H1 (cell line): ENCODE results near the gene PSMB3.

Source experiments
- CHD2 ChIP-seq: IDR thresholded peaks from 2 replicates; pipeline ENCODE4 v1.6.1; 2012; ENCODE audit warnings: low read length, improper control_type of control experiment
- CTCF ChIP-seq, 3 experiments: IDR thresholded peaks; 1 replicate in 2 of 3; 2 replicates in 1 of 3; pipeline versions ENCODE4 v1.5.1 to v1.6.1; 2011; ENCODE audit warnings: low read length in 3 of 3, mild to moderate bottlenecking in 3 of 3, inconsistent platforms in 2 of 3, low read depth in 1 of 3, moderate library complexity in 1 of 3; ENCODE audit not compliant: insufficient read depth in 1 of 3; ENCODE audit errors: control extremely low read depth in 1 of 3
- EP300 ChIP-seq, 2 experiments: IDR thresholded peaks; 1 replicate in 1 of 2; 2 replicates in 1 of 2; pipeline ENCODE4 v1.6.1; 2011 to 2012; ENCODE audit warnings: low read depth in 2 of 2, low read length in 2 of 2, mild to moderate bottlenecking in 2 of 2, borderline replicate concordance in 1 of 2, inconsistent platforms in 1 of 2, moderate library complexity in 1 of 2
- JUND ChIP-seq: IDR thresholded peaks from 2 replicates; pipeline ENCODE4 v1.6.1; 2011; ENCODE audit warnings: mild to moderate bottlenecking, improper control_type of control experiment, low read length
- POLR2A ChIP-seq, 2 experiments: IDR thresholded peaks; 1 replicate in 1 of 2; 2 replicates in 1 of 2; pipeline ENCODE4 v1.6.1; 2011; ENCODE audit warnings: low read depth in 2 of 2, low read length in 2 of 2, mild to moderate bottlenecking in 2 of 2; ENCODE audit errors: control extremely low read depth in 1 of 2
- POLR2AphosphoS5 ChIP-seq: IDR thresholded peaks from 2 replicates; pipeline ENCODE4 v1.6.1; 2011; ENCODE audit warnings: low read depth, low read length
- TAF1 ChIP-seq: IDR thresholded peaks from 2 replicates; pipeline ENCODE4 v1.6.1; 2011; ENCODE audit warnings: mild to moderate bottlenecking, low read depth, low read length

GRCh38 chr17:38721802-38722201 is 30.7 kb upstream of the PSMB3 start:
- TF ChIP-seq POLR2A (IDR thresholded peaks at IDR 0.05; ENCODE audit: control extremely low read depth in 1 of 2, low read depth in 2 of 2, low read length in 2 of 2) (no peak), CTCF (IDR thresholded peaks at IDR 0.05; ENCODE audit: control extremely low read depth in 1 of 3, insufficient read depth in 1 of 3, low read depth in 1 of 3, low read length in 3 of 3) (no peak), EP300 (IDR thresholded peaks at IDR 0.05; ENCODE audit: borderline replicate concordance in 1 of 2, low read depth in 2 of 2, low read length in 2 of 2) (no peak), CHD2 (no peak), POLR2AphosphoS5 (no peak), JUND (no peak), TAF1 (no peak)
